NCI-H1436 treated with DMSO at 0.1 percent for 48 hours (cell line): ENCODE results near the gene OR1I1.

Experiments
- DNase-seq: peaks from one replicate; lab custom pipeline; 2025; lab: John Stamatoyannopoulos, UW

OR1I1 gene

GRCh38 chr19:15118789-15119494 is 36.9 kb downstream of the OR1I1 start:
- no peak for DNase-seq

DNA sequence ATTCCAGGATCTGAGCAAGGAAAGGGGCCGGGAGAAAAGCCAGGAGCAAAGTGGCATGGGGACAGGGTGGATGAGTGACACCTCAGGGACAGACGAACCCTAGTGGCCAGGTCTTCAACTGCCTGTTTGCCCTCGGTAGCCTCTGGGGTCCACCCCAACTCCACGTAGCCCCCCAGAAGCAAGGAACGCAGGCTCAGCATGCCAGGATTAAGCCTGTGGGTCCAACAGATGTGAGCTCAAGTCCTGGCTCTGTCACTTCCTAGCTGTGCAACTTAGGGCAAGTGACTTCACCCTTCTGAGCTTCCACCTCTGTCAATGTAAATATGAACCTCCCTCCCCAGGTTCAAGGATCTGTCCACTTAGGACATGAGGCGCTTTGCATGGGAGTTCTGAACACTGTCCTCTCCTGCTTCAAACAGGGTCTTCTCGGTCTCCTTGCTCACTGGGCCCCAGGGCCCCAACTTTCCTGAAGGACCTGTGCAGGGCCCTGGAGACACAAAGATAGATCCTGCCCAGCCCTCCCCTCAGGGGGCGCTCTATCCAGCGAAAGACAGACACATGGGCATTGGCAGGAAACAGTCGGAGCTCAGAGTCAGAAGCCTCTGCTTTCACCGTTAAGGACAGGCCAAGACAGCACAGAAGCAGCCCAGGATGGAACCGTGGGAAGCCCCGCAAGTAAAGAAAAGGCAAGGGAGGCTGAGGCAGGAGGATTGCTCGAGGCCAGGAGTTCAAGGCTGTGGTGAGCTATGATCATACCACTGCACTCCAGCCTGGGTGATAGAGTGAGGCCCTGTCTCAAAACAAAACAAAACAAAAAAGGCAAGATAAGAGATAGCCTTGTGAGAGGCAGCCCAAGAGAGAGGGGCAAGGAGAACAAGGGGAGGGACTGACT is 38.4 kb downstream of the OR1I1 start:
- DNase-seq, result no peak

DNA sequence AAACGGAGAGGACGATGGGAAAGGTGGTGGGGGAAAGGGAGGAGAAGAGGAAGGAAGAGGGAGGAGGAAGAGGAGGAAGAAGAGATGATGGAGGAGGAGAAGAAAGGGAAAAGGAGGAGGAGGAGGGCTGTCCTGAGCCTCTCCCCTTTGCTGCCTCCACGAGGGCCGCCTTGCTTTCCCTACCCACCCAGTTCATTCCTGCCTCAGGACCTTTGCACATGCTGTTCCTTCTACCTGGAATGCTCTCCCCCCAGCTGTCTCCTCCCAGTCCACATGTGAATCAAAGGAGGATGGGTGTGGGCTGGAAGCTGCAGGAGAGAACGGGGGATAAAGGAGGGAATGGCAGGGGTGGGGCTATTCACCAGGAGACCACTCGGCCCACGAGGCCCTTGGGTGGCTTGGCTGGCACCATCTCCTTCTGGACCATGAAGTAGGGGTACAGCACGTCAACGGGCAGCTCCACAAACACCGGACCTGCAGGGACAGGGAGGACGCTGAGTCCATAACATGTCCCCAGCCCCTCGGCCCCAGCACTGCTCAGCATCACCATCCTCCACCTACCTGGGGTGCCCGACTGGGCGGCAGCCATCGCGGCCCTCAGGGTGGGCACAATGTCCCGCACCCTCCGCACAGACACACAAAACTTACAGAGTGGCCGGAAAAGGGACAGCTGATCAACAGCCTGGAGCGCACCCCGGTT is 40.5 kb downstream of the OR1I1 start:
- DNase-seq, result no peak

- DNase-seq, result no peak
Observed at GRCh38 chr19:15123031-15123890, 41.2 kb downstream of the OR1I1 start.

DNA sequence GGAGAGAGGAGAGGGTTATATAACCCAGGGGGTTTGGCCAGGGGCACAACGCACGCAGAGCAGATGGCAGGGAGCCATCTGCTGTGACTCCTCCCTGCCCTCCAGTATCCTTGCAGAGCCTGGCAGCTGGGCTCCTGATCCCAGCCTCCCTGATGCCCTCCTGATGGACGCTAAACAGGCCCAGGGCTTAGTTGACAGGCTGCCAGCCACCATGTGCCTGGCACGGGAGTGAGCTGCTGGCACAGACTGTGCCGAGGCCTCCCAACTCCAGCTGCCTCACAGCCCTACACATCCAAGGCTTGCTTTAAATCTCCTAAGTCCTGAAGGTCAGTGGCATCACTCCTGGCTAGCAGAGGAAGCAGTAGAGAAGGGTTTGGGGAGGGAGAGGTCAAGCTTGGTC is 41.9 kb downstream of the OR1I1 start:
- DNase-seq, result no peak

DNA sequence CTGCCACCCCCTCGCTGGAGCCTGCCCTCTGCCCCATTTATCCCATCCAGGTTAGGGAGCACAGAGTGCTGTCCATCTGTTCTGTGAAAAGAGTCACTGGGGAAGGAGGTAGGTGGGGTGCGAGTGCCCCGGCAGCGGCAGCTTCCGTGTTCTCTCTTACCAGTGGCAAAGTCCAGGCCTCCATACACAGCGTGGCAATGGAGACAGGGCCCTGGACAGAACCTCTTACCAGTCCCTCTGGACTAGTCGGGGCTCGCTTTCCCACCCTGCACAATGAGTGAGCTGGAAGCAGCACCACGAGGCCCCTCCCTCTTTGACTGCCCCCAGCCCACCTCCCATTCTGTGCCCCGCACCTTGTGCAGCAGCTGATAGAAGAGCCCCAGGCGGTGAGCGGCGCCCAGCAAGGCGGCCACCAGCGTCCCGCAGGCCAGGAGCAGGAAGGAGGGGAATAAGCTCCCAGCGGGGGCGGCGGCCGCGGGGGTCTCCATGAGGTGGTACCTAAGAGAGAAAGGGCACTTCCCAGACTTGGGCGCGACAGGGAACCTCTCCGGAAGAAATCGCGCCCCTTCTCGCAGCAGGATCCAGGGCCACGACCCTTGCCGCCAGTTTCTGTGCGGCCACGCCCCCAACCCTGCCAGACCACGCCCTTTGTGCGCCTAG is 42.7 kb downstream of the OR1I1 start:
- DNase-seq, result no peak

DNA sequence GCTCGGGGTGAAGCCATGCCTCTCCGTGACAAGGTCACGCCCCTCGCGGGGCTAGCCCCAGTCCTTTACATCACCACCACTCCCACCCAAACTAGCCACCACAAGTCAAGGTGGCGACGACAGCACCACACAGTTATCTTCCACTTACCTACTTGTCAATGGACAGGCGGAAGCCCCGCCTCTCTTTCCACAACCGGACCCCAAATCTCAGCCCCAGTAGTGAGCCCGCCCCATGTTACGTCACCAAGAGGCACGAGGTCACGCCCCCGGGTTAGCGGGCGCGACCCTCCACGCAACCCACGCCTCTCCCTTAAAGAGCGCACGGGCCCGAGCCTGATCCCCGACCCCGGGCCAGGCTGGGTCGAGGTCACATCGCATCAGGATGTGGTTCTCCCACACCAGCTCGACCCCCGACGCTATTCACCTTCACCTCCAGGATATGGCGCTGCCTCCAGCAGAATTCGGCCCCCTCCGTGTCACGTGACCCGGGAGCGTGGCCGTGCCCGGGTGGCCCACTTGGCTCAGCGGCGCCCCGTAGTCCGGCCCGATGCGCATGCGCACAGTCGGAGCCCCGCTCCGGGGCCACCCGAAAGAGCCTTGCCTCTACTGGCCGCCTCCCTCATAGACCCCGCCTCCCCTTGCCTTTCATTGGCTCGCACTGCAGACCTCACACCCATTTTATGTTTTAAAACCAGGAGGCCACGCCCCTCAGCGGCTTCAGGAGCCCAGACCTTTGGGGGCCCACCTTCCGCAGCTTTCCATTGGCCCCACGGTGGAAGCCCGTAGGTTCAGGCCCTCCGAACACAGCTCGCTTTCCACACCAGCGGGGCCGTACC is 43.4 kb downstream of the OR1I1 start:
- DNase-seq, result peak; percentile 86

DNA sequence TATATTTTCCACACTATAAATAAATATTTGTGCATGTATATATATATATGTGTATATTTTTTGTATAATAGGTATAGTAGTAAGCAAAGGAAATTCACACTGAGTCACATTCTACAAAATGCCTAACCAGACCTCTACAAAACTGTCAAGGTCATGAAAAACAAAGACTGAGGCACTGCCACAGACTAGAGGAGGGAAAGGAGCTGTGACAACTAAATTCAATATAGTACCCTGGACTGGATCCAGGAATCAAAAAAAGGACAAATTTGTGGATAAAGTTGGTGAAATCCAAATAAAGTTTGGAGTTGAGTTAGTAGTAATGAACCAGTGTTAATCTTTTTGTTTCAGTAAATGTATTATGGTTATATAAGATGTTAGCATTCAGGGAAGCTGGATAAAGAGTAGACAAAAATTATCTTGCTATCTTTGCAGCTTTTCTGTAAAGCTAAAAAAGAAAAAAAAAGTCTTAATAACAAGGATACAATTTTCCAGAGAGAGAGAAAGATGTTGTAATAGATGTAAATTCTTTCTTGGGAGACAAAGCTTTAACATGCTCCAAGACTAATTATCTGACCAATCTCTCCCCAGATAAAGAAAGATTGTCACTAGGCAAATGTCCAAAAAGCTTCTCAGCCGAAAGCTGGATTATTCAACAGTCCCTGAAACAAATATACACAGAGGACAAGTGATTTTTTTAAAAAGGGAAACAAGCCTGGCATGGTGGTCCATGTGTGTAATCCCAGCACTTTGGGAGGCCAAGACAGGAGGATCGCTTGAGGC is 44.3 kb downstream of the OR1I1 start:
- no peak for DNase-seq

DNA sequence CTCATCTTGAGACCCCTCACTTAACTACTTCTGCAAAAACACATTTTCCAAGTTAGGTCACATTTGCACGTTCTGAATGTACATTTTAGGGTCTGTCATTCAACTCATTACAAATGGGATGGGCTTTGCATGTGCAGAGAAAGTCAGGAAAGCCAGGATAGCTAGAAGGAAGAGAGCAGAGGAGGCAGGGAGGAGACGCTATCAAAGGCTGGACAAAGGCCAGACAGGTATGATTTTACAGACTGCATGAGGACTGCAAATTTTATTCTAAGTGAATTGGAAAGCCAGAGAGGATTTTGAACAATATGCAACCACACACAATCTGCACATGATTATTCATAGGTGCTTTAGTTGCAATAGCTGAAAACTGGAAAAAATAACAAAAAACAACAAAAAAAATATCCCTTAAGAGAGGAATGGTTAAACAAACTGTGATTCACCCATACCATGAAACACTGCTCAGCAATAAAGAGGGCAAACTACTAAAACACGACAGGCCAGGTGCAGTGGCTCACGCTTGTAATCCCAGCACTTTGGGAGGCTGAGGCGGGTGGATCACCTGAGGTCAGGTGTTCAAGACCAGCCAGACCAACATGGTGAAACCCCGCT is 46.3 kb downstream of the OR1I1 start:
- no peak for DNase-seq

- DNase-seq, result no peak
Observed at GRCh38 chr19:15129856-15130585, 48.0 kb downstream of the OR1I1 start.

- no peak for DNase-seq
Observed at GRCh38 chr19:15136234-15136954, 54.4 kb downstream of the OR1I1 start.

DNA sequence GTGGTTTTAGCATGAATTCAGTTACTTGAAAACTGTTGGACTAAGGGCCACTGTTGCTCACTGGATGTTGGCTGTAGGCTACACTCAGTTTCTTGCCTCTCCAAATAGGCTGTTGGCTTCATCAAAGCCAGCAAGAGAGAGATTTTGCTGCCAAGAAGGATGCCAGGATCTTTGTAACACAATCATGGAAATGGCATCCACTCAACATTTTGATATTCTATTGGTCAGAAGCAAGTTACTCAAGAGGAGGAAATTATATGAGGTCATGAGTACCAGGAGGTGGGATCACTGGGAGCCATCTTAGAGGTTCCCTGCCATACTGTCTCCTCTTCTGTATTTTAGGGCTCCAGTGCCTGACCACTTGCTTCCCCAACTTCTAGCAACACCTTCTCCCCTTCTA is 55.8 kb downstream of the OR1I1 start:
- no peak for DNase-seq

DNA sequence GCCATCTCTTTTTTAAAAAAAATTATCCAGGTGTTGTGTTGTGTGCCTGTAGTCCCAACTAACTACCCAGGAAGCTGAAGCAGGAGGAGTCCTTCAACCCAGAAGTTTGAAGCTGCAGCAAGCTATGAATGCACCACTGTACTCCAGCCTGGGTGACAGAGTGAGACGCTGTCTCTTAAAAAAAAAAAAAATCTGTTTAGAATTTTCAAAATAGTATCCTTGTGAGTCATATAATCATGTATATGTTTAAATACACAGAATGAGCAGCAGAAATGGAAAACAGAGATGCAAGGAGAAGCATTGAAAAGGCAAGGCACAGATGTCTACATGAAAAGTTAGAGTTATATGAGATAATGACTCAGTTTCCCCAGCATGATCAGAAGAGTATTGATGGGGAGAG is 56.4 kb downstream of the OR1I1 start:
- DNase-seq, result no peak

GRCh38 chr19:15141143-15141542 is 59.1 kb downstream of the OR1I1 start:
- DNase-seq, result no peak

- DNase-seq, result no peak
Observed at GRCh38 chr19:15142313-15142712, 60.3 kb downstream of the OR1I1 start.
